Mesothelial cell of epicardium (in vitro differentiated cells): ENCODE data around the gene CDKN2B-AS1. TPM values are rescaled to one million over a fixed set of nuclear protein-coding genes. Genes with fewer than 3 reads are reported as not detected.
"Not testable (repeated sequence)": the region's sequence is repeated elsewhere in the genome, so short reads cannot be mapped to it uniquely, and the experiment has no call there.

ENCODE experiments used
- DNase-seq, 2 experiments: peaks; one replicate each; pipeline ENCODE4 v3.0.0; 2021; ENCODE audit warnings: low spot score in 2 of 2; ENCODE audit not compliant: unreplicated experiment in 2 of 2
- H3K27ac Mint-ChIP-seq: 2 replicates; pipeline ENCODE4 v1.8.0; 2021; ENCODE audit warnings: mixed read lengths
- H3K27me3 Mint-ChIP-seq: 2 replicates; pipeline ENCODE4 v1.8.0; 2021; ENCODE audit warnings: low read depth, mixed read lengths
- H3K36me3 Mint-ChIP-seq: 2 replicates; pipeline ENCODE4 v1.8.0; 2021; ENCODE audit warnings: mixed read lengths
- H3K4me1 Mint-ChIP-seq: 2 replicates; pipeline ENCODE4 v1.8.0; 2021; ENCODE audit warnings: mixed read lengths
- H3K4me3 Mint-ChIP-seq: 2 replicates; pipeline ENCODE4 v1.8.0; 2021; ENCODE audit warnings: mild to moderate bottlenecking, moderate library complexity, mixed read lengths
- H3K9me3 Mint-ChIP-seq: 2 replicates; pipeline ENCODE4 v1.8.0; 2021; ENCODE audit warnings: mixed read lengths
- total RNA-seq: library from RNA; stranded (reverse); gene quantifications from 3 replicates; pipeline ENCODE4 v1.2.1, GENCODE V29; 2021
- TF ChIP-seq, protein P1 (sequence below): fragments of 200-600 bp; sonication (generic); IDR thresholded peaks from one replicate; pipeline ENCODE4 v1.5.0; 2021; ENCODE audit warnings: antibody characterized with exemption; ENCODE audit not compliant: unreplicated experiment

The CDKN2B-AS1 gene
- 8.2 to 10.8 TPM (median 8.8 TPM) in 3 replicates for total RNA-seq

DNA sequence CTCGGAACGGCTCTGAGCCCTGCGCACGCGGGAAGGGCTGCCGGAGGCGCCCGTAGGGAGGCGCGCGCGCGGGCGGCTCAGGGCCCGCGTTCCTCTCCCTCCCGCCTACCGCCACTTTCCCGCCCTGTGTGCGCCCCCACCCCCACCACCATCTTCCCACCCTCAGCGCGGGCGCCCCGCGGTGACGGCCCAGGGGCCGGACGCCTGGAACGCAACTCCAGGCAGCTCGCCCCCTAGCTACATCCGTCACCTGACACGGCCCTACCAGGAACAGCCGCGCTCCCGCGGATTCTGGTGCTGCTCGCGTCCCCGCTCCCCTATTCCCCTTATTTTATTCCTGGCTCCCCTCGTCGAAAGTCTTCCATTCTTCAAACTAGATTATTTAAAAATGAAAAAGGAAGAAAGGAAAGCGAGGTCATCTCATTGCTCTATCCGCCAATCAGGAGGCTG lies at the start of gene CDKN2B-AS1:
CDKN2B-AS1 (plus strand) TSS at position 236 of the 450 bp plus-strand sequence.
- peak within 1 kb of the TSS; percentile 98 for H3K27ac Mint-ChIP-seq
- H3K36me3 Mint-ChIP-seq: peaks cover 2% of the 10 kb centered on the region
- no peaks in the 10 kb centered on the region for H3K9me3 Mint-ChIP-seq
- peak within 1 kb of the TSS; percentile 94 for H3K4me3 Mint-ChIP-seq
- TF ChIP-seq, protein P1, sequence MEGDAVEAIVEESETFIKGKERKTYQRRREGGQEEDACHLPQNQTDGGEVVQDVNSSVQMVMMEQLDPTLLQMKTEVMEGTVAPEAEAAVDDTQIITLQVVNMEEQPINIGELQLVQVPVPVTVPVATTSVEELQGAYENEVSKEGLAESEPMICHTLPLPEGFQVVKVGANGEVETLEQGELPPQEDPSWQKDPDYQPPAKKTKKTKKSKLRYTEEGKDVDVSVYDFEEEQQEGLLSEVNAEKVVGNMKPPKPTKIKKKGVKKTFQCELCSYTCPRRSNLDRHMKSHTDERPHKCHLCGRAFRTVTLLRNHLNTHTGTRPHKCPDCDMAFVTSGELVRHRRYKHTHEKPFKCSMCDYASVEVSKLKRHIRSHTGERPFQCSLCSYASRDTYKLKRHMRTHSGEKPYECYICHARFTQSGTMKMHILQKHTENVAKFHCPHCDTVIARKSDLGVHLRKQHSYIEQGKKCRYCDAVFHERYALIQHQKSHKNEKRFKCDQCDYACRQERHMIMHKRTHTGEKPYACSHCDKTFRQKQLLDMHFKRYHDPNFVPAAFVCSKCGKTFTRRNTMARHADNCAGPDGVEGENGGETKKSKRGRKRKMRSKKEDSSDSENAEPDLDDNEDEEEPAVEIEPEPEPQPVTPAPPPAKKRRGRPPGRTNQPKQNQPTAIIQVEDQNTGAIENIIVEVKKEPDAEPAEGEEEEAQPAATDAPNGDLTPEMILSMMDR: no peak
- peaks cover 23% of the 10 kb centered on the region for H3K27me3 Mint-ChIP-seq
- DNase-seq: peak; percentile 65 to 77
- H3K4me1 Mint-ChIP-seq: peaks cover 25% of the 10 kb centered on the region

DNA sequence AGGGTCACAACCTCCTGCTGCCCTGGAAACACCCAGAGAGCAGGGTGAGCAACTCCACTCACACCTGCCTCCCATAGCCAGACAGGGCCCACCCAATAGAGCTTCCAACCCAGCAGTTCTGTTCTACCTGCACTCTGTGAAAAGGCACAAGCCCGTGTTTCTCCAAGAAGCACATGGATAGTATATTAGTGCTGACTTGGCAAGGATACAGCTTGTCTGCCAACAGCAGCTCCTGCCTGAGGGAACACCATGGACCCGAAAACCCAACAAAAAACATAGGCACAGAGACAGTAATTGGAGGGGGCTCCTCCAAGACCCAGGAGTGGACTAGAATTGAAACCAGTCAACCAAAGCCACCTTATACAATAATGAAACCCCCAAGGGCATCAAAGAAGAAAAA lies 49.0 kb upstream of the CDKN2B-AS1 start:
- TF ChIP-seq, protein P1: no peak
- no peaks in the 10 kb centered on the region for H3K4me1 Mint-ChIP-seq
- H3K27ac Mint-ChIP-seq: no peak overlapping the region
- peaks cover 21% of the 10 kb centered on the region for H3K9me3 Mint-ChIP-seq
- no peak for DNase-seq
- H3K36me3 Mint-ChIP-seq: peaks cover 2% of the 10 kb centered on the region
- H3K4me3 Mint-ChIP-seq: no peak overlapping the region
- H3K27me3 Mint-ChIP-seq: peaks cover 4% of the 10 kb centered on the region

DNA sequence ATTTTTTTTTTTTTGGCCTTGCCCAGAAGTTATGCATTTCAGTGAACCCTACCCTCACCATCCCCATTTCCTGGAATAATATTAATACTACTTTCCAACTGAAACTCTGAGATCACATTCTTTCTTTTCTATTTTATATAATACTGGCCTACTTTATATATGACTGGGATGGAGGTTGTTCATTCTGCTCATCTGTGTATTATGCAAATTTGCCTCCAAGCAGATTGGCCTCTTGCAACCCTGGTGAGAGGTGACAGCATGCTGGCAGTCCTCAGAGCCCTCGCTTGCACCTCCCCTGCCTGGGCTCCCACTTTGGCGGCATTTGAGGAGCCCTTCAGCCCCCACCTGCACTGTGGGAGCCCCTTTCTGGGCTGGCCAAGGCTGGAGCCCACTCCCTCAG lies 35.8 kb upstream of the CDKN2B-AS1 start:
- no peak overlapping the region for H3K4me3 Mint-ChIP-seq
- peaks cover 16% of the 10 kb centered on the region for H3K9me3 Mint-ChIP-seq
- peaks cover 24% of the 10 kb centered on the region for H3K27me3 Mint-ChIP-seq
- no peaks in the 10 kb centered on the region for H3K4me1 Mint-ChIP-seq
- no peak overlapping the region for H3K27ac Mint-ChIP-seq
- no peak for DNase-seq
- H3K36me3 Mint-ChIP-seq: peaks cover 5% of the 10 kb centered on the region
- TF ChIP-seq, protein P1: no peak

DNA sequence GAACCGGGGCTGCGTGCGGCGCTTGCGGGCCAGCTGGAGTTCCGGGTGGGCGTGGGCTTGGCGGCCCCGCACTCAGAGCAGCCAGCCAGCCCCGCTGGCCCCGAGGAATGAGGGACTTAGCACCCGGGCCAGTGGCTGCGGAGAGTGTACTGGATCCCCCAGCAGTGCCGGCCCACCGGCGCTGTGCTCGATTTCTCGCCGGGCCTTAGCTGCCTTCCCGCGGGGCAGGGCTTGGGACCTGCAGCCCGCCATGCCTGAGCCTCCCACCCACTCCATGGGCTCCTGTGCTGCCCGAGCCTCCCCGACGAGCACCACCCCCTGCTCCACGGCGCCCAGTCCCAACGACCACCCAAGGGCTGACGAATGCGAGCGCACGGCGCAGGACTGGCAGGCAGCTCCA lies 35.3 kb upstream of the CDKN2B-AS1 start:
- DNase-seq, H3K36me3 Mint-ChIP-seq, H3K4me1 Mint-ChIP-seq, H3K4me3 Mint-ChIP-seq, H3K27ac Mint-ChIP-seq: not testable (repeated sequence)
- Mint-ChIP-seq H3K9me3 (peaks cover 17% of the 10 kb centered on the region), H3K27me3 (peaks cover 28% of the 10 kb centered on the region)

DNA sequence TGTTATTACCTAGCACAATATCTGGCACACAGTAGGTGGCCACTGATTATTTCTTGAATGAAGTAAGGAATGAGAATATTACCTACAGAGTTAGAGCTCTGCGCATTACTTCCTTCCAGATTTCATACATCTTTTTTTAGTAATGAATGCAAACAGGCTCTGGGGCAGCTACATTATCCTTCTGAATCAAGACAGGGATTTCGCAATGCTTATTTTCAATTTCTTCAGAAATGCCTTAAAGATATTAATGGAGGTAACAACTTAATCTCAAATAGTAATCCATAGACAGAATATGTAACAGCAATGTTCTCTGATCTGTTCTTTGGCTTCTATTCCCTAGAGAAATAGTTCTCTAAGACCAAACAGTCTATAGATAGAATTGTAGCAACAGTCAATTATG lies 33.0 kb upstream of the CDKN2B-AS1 start:
- TF ChIP-seq, protein P1: no peak
- Mint-ChIP-seq H3K9me3 (peaks cover 17% of the 10 kb centered on the region), H3K27me3 (peaks cover 48% of the 10 kb centered on the region), H3K36me3 (peaks cover 5% of the 10 kb centered on the region), H3K4me1 (peaks cover 9% of the 10 kb centered on the region), H3K4me3 (no peak overlapping the region), H3K27ac (no peak overlapping the region)
- no peak for DNase-seq

DNA sequence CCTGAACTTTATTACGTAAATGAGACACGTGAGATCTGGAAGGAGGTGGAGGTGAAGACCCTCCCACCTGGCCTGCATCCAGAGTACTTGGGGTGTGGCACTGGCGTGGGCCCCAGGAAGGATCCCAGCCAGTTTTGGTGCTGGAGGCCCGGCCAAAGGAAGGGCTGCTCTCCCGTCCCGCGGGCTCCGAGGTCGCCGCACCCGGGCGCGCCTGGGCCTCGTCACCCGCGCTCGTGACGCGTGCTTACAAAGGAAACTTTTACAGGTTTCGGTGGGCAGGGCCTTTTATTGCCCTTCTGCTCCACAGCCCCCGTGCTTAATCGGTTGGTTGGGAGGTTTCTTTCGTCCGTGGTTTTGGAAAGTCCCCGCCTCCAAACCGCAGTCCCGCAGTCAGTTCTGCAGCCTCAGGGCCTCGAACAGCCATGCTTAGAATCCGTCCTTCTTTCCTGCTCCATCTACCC lies 29.6 kb upstream of the CDKN2B-AS1 start:
- peaks cover 13% of the 10 kb centered on the region for H3K4me1 Mint-ChIP-seq
- H3K27me3 Mint-ChIP-seq: peaks cover 82% of the 10 kb centered on the region
- TF ChIP-seq, protein P1: no peak
- peak in 1 of 2 experiments; percentile 61 for DNase-seq
- H3K4me3 Mint-ChIP-seq: peak overlapping the region; percentile 74
- peaks cover 17% of the 10 kb centered on the region for H3K9me3 Mint-ChIP-seq
- H3K27ac Mint-ChIP-seq: peak overlapping the region; percentile 57
- H3K36me3 Mint-ChIP-seq: peaks cover 35% of the 10 kb centered on the region
